ENCODE results near the gene SLC18B1.

SLC18B1 gene

GRCh38 chr6:132797951-132798868 is at the start of gene SLC18B1:
TSS of gene SLC18B1 (minus strand) at chr6:132798637. CDS start at chr6:132798456, 181 bp downstream.
- DNase-seq = peak; percentile 55 to 92 (median 92)

- DNase-seq = peak in 2 of 3 experiments; percentile 16 to 61
Measured at GRCh38 chr6:132843316-132844035, 45.0 kb upstream of the SLC18B1 start.

GRCh38 chr6:132841966-132842365 is 43.5 kb upstream of the SLC18B1 start:
- DNase-seq = no peak

DNA sequence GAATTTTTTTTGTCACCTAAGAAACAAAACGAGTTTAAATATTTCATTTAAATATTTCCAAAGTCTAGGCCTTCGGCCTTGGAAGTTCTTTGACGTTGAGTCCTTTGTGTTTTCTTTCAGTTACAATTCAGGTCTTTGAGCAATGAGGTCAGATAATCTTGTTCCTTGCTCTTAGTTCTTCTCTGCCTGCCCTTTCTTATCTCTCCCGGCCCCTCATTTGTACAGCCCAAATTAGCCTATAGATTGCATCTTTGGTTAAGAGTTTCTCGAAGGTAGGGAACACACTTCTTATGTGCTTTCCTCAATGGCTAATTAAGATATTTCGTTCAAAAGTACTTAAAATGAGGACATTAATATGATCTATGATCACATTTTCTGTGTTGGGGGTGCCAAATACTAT is 34.5 kb upstream of the SLC18B1 start:
- no peak for DNase-seq

- peak; percentile 33 to 88 (median 51) for DNase-seq
Measured at GRCh38 chr6:132830334-132830751, 31.9 kb upstream of the SLC18B1 start.

GRCh38 chr6:132820629-132821381 is 22.4 kb upstream of the SLC18B1 start:
- DNase-seq = peak in 1 of 3 experiments; percentile 5

GRCh38 chr6:132819405-132820161 is 21.1 kb upstream of the SLC18B1 start:
- no peak for DNase-seq

GRCh38 chr6:132818404-132819359 is 20.2 kb upstream of the SLC18B1 start:
- no peak for DNase-seq

DNA sequence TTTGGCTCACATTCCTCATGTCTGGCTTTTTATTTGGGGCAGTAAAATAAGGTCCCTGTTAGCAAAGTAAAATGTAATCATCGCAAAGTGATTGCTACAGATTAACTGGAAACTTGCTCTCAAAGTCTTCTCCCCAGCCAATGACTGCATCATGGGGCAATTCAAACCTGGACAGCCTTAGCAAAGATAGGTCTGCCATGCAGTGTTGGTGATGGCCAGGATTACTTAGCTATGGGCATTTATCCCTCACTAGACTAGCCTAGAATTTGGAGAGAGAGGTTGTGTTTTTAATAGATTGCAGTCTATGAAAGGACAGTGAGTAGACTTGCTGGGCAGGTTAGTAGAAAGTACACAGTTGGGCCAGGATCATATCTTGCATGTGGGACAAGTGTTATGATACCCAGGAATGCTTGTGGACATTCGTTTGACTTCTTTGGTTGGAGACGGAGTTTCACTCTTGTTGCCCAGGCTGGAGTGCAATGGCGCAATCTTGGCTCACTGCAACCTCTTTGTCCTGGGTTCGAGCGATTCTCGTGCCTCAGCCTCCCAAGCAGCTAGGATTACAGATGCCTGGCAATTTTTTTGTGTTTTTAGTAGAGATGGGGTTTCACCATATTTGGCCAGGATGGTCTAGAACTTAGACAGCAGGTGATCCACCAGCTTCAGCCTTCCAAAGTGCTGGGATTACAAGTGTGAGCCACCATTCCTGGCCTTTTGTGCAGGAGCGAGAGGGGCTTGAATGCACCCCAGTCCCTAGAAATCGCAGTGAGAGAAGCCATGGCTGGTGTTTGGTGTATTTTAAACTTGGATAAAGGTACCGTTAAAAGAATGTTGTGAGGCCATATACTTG is 19.3 kb upstream of the SLC18B1 start:
- no peak for DNase-seq

DNA sequence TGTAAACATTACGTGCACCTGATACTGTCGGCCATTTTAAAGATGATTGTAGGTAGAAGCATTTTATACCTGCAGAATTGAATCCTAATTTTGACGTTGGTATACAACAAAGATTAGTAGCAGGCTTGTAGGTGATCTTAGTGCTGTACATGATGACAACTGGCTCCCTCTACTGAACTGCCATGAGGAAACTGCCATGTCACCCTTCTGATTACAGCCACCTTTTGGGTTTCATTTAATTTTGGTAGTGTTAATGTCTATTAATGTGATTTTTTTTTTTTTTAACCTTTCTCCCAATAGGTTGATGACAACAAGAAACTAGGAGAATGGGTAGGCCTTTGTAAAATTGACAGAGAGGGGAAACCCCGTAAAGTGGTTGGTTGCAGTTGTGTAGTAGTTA is 18.2 kb upstream of the SLC18B1 start:
- DNase-seq = no peak

GRCh38 chr6:132814716-132815570 is 16.5 kb upstream of the SLC18B1 start:
- DNase-seq = no peak

DNA sequence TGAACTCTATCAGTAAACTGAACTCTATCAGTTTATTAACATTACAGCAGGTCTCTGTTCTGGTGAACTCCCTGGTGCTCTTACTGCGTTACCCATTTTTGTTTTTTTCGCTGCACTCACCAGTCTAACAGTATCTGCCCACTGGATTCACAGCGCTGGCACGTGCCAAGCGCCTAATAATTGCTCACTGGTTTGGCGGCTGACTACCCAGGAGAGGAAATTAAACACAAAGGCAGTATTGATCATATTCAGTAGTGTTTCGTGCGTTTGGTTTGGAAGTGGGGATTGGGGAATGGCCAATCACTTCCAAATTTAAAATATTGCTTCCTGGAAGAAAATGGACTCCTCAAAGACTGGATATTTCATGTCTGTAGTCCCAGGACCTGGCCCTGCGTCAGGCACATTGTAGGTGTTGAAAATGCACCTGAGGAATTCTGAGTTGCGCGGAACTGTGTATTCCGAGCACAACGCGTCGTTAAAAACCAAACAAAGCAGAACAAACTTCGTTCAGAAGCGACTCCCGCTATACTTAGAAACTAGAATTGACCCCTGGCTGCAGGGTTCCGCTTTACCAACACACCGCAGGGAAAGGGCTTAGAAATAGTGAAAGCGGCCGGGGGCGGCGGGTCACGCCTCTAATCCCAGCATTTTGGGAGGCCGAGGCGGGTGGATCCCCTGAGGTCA is 14.9 kb upstream of the SLC18B1 start:
- DNase-seq = peak; percentile 63 to 90 (median 80)

DNA sequence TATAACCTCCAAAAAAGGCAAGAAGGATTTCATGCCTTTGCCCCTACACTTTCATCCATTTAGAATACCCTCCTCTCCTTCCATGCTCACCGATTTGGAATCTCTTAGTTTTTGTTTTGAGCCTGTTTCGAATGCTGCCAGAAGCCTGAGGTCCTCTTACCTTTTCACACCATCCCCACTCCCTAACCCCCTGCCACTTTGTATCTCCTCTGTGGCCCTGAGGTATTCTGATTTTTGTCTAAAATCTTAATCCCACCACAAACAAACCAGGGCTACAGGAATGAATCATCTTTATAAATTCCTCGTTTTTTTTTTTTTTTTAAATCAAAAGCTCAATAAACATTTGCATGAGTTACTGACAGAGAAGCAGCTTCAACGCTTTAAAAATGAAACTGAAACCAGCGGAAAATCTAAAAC is 14.3 kb upstream of the SLC18B1 start:
- peak; percentile 38 to 81 (median 65) for DNase-seq

- DNase-seq = peak in 2 of 3 experiments; percentile 48 to 75
Measured at GRCh38 chr6:132812255-132812732, 13.9 kb upstream of the SLC18B1 start.

DNA sequence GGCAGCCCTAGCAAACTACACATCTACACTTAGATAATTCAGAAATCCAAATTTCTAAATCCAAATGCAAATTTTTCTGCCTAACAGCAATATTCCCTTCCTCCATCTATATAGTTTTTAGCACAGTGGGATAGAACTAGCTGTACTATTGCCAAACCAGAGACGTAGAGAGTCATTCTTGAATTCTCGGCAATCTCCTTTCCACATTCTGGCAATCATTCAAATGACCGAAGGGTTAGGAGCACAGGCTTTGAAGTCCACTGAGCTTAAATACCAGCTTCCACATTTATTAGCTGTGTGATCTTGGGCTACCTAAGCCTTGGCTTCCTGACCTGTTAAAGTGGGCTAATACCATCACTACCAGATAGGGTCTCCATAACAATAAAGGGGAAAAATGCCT is 12.8 kb upstream of the SLC18B1 start:
- DNase-seq = no peak

DNA sequence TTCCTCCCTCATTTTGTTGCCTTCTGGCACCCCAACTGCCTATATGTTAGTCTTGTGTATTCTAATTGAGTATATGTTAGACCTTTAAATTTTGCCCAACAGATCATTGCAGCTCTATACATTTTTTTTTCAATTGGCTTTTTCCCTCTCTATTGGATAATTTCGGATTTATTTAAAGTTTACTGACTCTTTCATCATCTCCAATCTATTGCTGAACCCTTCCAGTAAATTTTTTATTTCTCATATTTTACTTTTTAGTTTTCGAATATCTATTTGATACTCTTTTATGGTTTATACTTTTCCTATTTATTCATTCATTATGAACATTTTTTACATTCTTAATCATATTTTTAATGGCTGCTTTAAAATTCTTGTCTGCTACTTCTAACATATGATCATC is 7.1 kb upstream of the SLC18B1 start:
- no peak for DNase-seq

GRCh38 chr6:132804251-132804650 is 5.8 kb upstream of the SLC18B1 start:
- no peak for DNase-seq

DNA sequence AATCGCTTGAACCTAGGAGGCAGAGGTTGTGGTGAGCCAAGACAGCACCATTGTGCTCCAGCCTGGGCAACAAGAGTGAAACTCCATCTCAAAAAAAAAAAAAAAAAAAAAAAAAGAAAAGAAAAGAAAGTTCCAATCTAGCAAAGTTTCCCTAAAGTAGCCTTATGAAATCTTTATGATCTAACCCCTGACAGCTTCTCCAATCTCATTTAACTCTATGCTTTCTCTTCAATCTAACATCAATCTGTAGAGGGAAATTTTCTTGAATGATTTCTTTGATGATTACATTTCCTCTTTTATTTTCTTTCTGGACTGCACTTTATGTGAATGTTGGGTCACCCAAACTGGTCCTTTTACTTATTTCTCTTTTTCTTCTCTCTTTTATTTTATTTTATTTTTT is 2.2 kb upstream of the SLC18B1 start:
- DNase-seq = no peak
